Muscle layer of colon (tissue), 2 donors: Measurements from ENCODE around the gene ANAPC4.
"Not testable (repeated sequence)": the region's sequence is repeated elsewhere in the genome, so short reads cannot be mapped to it uniquely, and the experiment has no call there.

ENCODE experiments used
- H3K27ac ChIP-seq: one replicate; pipeline ENCODE4 v1.7.0; 2013; ENCODE audit warnings: low read depth, mild to moderate bottlenecking, low read length, moderate library complexity
- H3K27me3 ChIP-seq, 2 donors: one replicate each; pipeline ENCODE4 v1.7.0; 2013; ENCODE audit warnings: low read length in 2 of 2, mild to moderate bottlenecking in 2 of 2; ENCODE audit not compliant: insufficient read depth in 2 of 2, control insufficient read depth in 1 of 2
- H3K36me3 ChIP-seq: one replicate; pipeline ENCODE4 v1.7.0; 2013; ENCODE audit warnings: mild to moderate bottlenecking, low read length; ENCODE audit not compliant: insufficient read depth
- H3K4me1 ChIP-seq: one replicate; pipeline ENCODE4 v1.7.0; 2013; ENCODE audit warnings: mild to moderate bottlenecking, low read length; ENCODE audit not compliant: insufficient read depth
- H3K4me3 ChIP-seq, 2 donors: one replicate each; pipeline ENCODE4 v1.7.0; 2013; ENCODE audit warnings: low read length in 2 of 2, low read depth in 1 of 2, mild to moderate bottlenecking in 1 of 2, moderate library complexity in 1 of 2
- H3K9ac ChIP-seq: one replicate; pipeline ENCODE4 v1.7.0; 2013; ENCODE audit warnings: low read length
- H3K9me3 ChIP-seq: one replicate; pipeline ENCODE4 v1.7.0; 2013; ENCODE audit warnings: mild to moderate bottlenecking, low read length
- donor health status: abdominal sarcoma.
- donor health status: Adenocarcinoma of cecum.

The ANAPC4 gene

GRCh38 chr4:25376754-25377571 lies at the start of gene ANAPC4:
Gene ANAPC4 (plus strand): TSS chr4:25377263. CDS start chr4:25377428, 165 bp downstream.
- Histone ChIP-seq H3K4me3 (peak within 1 kb of the TSS; percentile 78 to 80), H3K4me1 (peaks cover 19% of the 10 kb centered on the region), H3K9ac (peak within 1 kb of the TSS; percentile 68), H3K9me3 (no peaks in the 10 kb centered on the region), H3K36me3 (peaks cover 4% of the 10 kb centered on the region), H3K27me3 (no peaks in the 10 kb centered on the region), H3K27ac (peak within 1 kb of the TSS; percentile 91)

- H3K36me3 ChIP-seq, H3K4me3 ChIP-seq, H3K27ac ChIP-seq, H3K4me1 ChIP-seq, H3K9me3 ChIP-seq, H3K27me3 ChIP-seq, H3K9ac ChIP-seq: not testable (repeated sequence)
Observed at GRCh38 chr4:25328463-25328862, 48.6 kb upstream of the ANAPC4 start.

GRCh38 chr4:25330335-25330734 lies 46.7 kb upstream of the ANAPC4 start:
- H3K9ac ChIP-seq, result no peak overlapping the region
- H3K9me3 ChIP-seq, result no peaks in the 10 kb centered on the region
- no peak overlapping the region for H3K27ac ChIP-seq
- H3K4me3 ChIP-seq, result no peak overlapping the region
- H3K27me3 ChIP-seq, result no peaks in the 10 kb centered on the region
- peaks cover 10% of the 10 kb centered on the region for H3K36me3 ChIP-seq
- H3K4me1 ChIP-seq, result peaks cover 5% of the 10 kb centered on the region

GRCh38 chr4:25330905-25331808 lies 45.9 kb upstream of the ANAPC4 start:
- Histone ChIP-seq H3K9ac (no peak overlapping the region), H3K27me3 (no peaks in the 10 kb centered on the region), H3K4me3 (peak overlapping the region in 1 of 2 donors; percentile 32), H3K4me1 (peaks cover 5% of the 10 kb centered on the region), H3K9me3 (no peaks in the 10 kb centered on the region), H3K36me3 (peaks cover 10% of the 10 kb centered on the region), H3K27ac (peak overlapping the region; percentile 34)

GRCh38 chr4:25343671-25344070 lies 33.4 kb upstream of the ANAPC4 start:
- Histone ChIP-seq H3K4me3 (no peak overlapping the region), H3K36me3 (no peaks in the 10 kb centered on the region), H3K27ac (no peak overlapping the region), H3K9me3 (no peaks in the 10 kb centered on the region), H3K9ac (no peak overlapping the region), H3K4me1 (no peaks in the 10 kb centered on the region), H3K27me3 (no peaks in the 10 kb centered on the region)

GRCh38 chr4:25345744-25346143 lies 31.3 kb upstream of the ANAPC4 start:
- Histone ChIP-seq H3K9me3 (no peaks in the 10 kb centered on the region), H3K4me1 (peaks cover 11% of the 10 kb centered on the region), H3K9ac (no peak overlapping the region), H3K27ac (no peak overlapping the region), H3K27me3 (no peaks in the 10 kb centered on the region), H3K4me3 (no peak overlapping the region), H3K36me3 (no peaks in the 10 kb centered on the region)

- H3K4me3 ChIP-seq, result no peak overlapping the region
- no peak overlapping the region for H3K27ac ChIP-seq
- no peaks in the 10 kb centered on the region for H3K36me3 ChIP-seq
- H3K4me1 ChIP-seq, result peaks cover 11% of the 10 kb centered on the region
- no peak overlapping the region for H3K9ac ChIP-seq
- no peaks in the 10 kb centered on the region for H3K27me3 ChIP-seq
- no peaks in the 10 kb centered on the region for H3K9me3 ChIP-seq
Observed at GRCh38 chr4:25346913-25347312, 30.1 kb upstream of the ANAPC4 start.

GRCh38 chr4:25347473-25347872 lies 29.6 kb upstream of the ANAPC4 start:
- H3K4me3 ChIP-seq, result no peak overlapping the region
- H3K36me3 ChIP-seq, result no peaks in the 10 kb centered on the region

GRCh38 chr4:25347971-25348370 lies 29.1 kb upstream of the ANAPC4 start:
- Histone ChIP-seq H3K9me3 (no peaks in the 10 kb centered on the region), H3K27me3 (no peaks in the 10 kb centered on the region), H3K4me3 (no peak overlapping the region), H3K9ac (no peak overlapping the region), H3K4me1 (peaks cover 11% of the 10 kb centered on the region), H3K27ac (no peak overlapping the region), H3K36me3 (no peaks in the 10 kb centered on the region)

More at GRCh38 chr4:25347473-25347872, 29.6 kb upstream of the ANAPC4 start:
- Histone ChIP-seq H3K27ac (no peak overlapping the region), H3K27me3 (no peaks in the 10 kb centered on the region), H3K9me3 (no peaks in the 10 kb centered on the region), H3K4me1 (peaks cover 11% of the 10 kb centered on the region), H3K9ac (no peak overlapping the region)

GRCh38 chr4:25350561-25350960 lies 26.5 kb upstream of the ANAPC4 start:
- Histone ChIP-seq H3K27me3 (no peaks in the 10 kb centered on the region), H3K9me3 (no peaks in the 10 kb centered on the region), H3K27ac (no peak overlapping the region), H3K9ac (no peak overlapping the region), H3K4me3 (no peak overlapping the region), H3K4me1 (peaks cover 11% of the 10 kb centered on the region), H3K36me3 (no peaks in the 10 kb centered on the region)

- Histone ChIP-seq H3K27me3 (no peaks in the 10 kb centered on the region), H3K27ac (no peak overlapping the region), H3K36me3 (no peaks in the 10 kb centered on the region), H3K4me3 (no peak overlapping the region), H3K9ac (no peak overlapping the region), H3K9me3 (no peaks in the 10 kb centered on the region), H3K4me1 (peaks cover 11% of the 10 kb centered on the region)
Observed at GRCh38 chr4:25351777-25352416, 25.2 kb upstream of the ANAPC4 start.
